Activated CD8-positive, alpha-beta memory T cell treated with anti-CD3 and anti-CD28 coated beads, Interleukin-2, amount 10 ng/mL, durations not matched to agents 7 days and 5 days (primary cell): ENCODE data around the gene ASB18. TPM values are rescaled to one million over a fixed set of nuclear protein-coding genes. Genes with fewer than 3 reads are reported as not detected.

Experiments used
- ATAC-seq: fragments of 150-1000 bp; cut with Tn5 transposase; one replicate; pipeline ENCODE4 v1.10.0; 2021; ENCODE audit warnings: moderate library complexity
- CTCF ChIA-PET: fragments of 350-600 bp; sonication (Branson Sonifier 250); formaldehyde crosslinking; loops from one replicate; lab custom pipeline; 2021; ENCODE audit warnings: antibody characterized with exemption; lab: Charles Lee
- DNase-seq: peaks from one replicate; pipeline ENCODE4 v3.0.0-alpha.2; 2020
- H3K27ac Mint-ChIP-seq: one replicate; pipeline ENCODE4 v1.8.0; 2021; ENCODE audit warnings: mild to moderate bottlenecking, mixed read lengths
- H3K27me3 Mint-ChIP-seq: one replicate; pipeline ENCODE4 v1.8.0; 2021; ENCODE audit warnings: mixed read lengths
- H3K36me3 Mint-ChIP-seq: one replicate; pipeline ENCODE4 v1.8.0; 2021; ENCODE audit warnings: mild to moderate bottlenecking, mixed read lengths
- H3K4me1 Mint-ChIP-seq: one replicate; pipeline ENCODE4 v1.8.0; 2021; ENCODE audit warnings: mixed read lengths
- H3K4me3 Mint-ChIP-seq: one replicate; pipeline ENCODE4 v1.8.0; 2021; ENCODE audit warnings: mild to moderate bottlenecking, moderate library complexity, mixed read lengths
- H3K9me3 Mint-ChIP-seq: one replicate; pipeline ENCODE4 v1.8.0; 2022; ENCODE audit warnings: low read depth, mixed read lengths
- total RNA-seq, 2 experiments: library from RNA; stranded (reverse); gene quantifications; one replicate each; pipeline ENCODE4 v1.2.3, GENCODE V29; 2021

Gene ASB18
- total RNA-seq, 2 experiments from 2014 or later, result not detected

GRCh38 chr2:236169151-236169721, 95.0 kb downstream of the ASB18 start:
- peak overlapping the region; percentile 73 for H3K27ac Mint-ChIP-seq
- no peaks in the 10 kb centered on the region for H3K9me3 Mint-ChIP-seq
- no peaks in the 10 kb centered on the region for H3K4me1 Mint-ChIP-seq
- ATAC-seq (no peak), DNase-seq (no peak)
- peaks cover 5% of the 10 kb centered on the region for H3K36me3 Mint-ChIP-seq
- peak overlapping the region; percentile 22 for H3K4me3 Mint-ChIP-seq
- peaks cover 74% of the 10 kb centered on the region for H3K27me3 Mint-ChIP-seq
- CTCF ChIA-PET, result interaction anchor here (0.6 to 1.1 kb wide), 3 partner anchors 9 to 308 kb away, joined by 3 read pairs; no protein-coding TSS in a partner anchor

GRCh38 chr2:236168110-236169080, 95.8 kb downstream of the ASB18 start, which contains the start of gene GBX2:
GBX2 (minus strand) TSS chr2:236168386; CDS start chr2:236167971, 415 bp downstream.
- peaks cover 5% of the 10 kb centered on the region for H3K36me3 Mint-ChIP-seq
- H3K4me3 Mint-ChIP-seq, result no peak within 1 kb of the TSS
- H3K27ac Mint-ChIP-seq, result peak within 1 kb of the TSS; percentile 73
- CTCF ChIA-PET, result interaction anchor here (0.6 kb wide), 1 partner anchor 309 kb away, joined by 3 read pairs; no protein-coding TSS in a partner anchor
- ATAC-seq (no peak), DNase-seq (no peak)
- peaks cover 66% of the 10 kb centered on the region for H3K27me3 Mint-ChIP-seq
- no peaks in the 10 kb centered on the region for H3K4me1 Mint-ChIP-seq
- no peaks in the 10 kb centered on the region for H3K9me3 Mint-ChIP-seq

- H3K4me3 Mint-ChIP-seq, result no peak overlapping the region
Measured at GRCh38 chr2:236167297-236168109, 96.7 kb downstream of the ASB18 start.

GRCh38 chr2:236166796-236167296, 97.4 kb downstream of the ASB18 start:
- ATAC-seq, result no peak
- CTCF ChIA-PET, result interaction anchor here (1.1 kb wide), 1 partner anchor 14 kb away, joined by 3 read pairs; no protein-coding TSS in a partner anchor
- peaks cover 5% of the 10 kb centered on the region for H3K36me3 Mint-ChIP-seq
- no peaks in the 10 kb centered on the region for H3K9me3 Mint-ChIP-seq
- peak overlapping the region; percentile 49 for H3K27ac Mint-ChIP-seq
- H3K27me3 Mint-ChIP-seq, result peaks cover 67% of the 10 kb centered on the region
- no peaks in the 10 kb centered on the region for H3K4me1 Mint-ChIP-seq
- no peak overlapping the region for H3K4me3 Mint-ChIP-seq
- no peak for DNase-seq

More at GRCh38 chr2:236167297-236168109, 96.7 kb downstream of the ASB18 start:
- DNase-seq (no peak), ATAC-seq (no peak)
- CTCF ChIA-PET, result no interaction called here
- Mint-ChIP-seq H3K4me1 (no peaks in the 10 kb centered on the region), H3K27me3 (peaks cover 68% of the 10 kb centered on the region), H3K36me3 (peaks cover 5% of the 10 kb centered on the region), H3K27ac (no peak overlapping the region), H3K9me3 (no peaks in the 10 kb centered on the region)

- peak overlapping the region; percentile 49 for H3K27ac Mint-ChIP-seq
- no peaks in the 10 kb centered on the region for H3K9me3 Mint-ChIP-seq
- H3K27me3 Mint-ChIP-seq, result peaks cover 68% of the 10 kb centered on the region
- DNase-seq, result no peak
- H3K4me1 Mint-ChIP-seq, result no peaks in the 10 kb centered on the region
- H3K4me3 Mint-ChIP-seq, result no peak overlapping the region
- peaks cover 5% of the 10 kb centered on the region for H3K36me3 Mint-ChIP-seq
- no peak for ATAC-seq
- CTCF ChIA-PET, result interaction anchor here (1.1 kb wide), 1 partner anchor 14 kb away, joined by 3 read pairs; no protein-coding TSS in a partner anchor
Measured at GRCh38 chr2:236165842-236166795, 98.1 kb downstream of the ASB18 start.

- CTCF ChIA-PET, result interaction anchor here (1.1 kb wide), 1 partner anchor 15 kb away, joined by 3 read pairs; no protein-coding TSS in a partner anchor
- H3K4me3 Mint-ChIP-seq, result no peak overlapping the region
- H3K36me3 Mint-ChIP-seq, result peaks cover 5% of the 10 kb centered on the region
- no peak for ATAC-seq
- no peak for DNase-seq
- H3K4me1 Mint-ChIP-seq, result no peaks in the 10 kb centered on the region
- peak overlapping the region; percentile 66 for H3K27ac Mint-ChIP-seq
- peaks cover 67% of the 10 kb centered on the region for H3K27me3 Mint-ChIP-seq
- H3K9me3 Mint-ChIP-seq, result no peaks in the 10 kb centered on the region
Measured at GRCh38 chr2:236164925-236165841, 99.0 kb downstream of the ASB18 start.

- Mint-ChIP-seq H3K27ac (peak overlapping the region; percentile 66), H3K4me1 (no peaks in the 10 kb centered on the region), H3K4me3 (no peak overlapping the region), H3K36me3 (peaks cover 5% of the 10 kb centered on the region), H3K27me3 (peaks cover 62% of the 10 kb centered on the region), H3K9me3 (no peaks in the 10 kb centered on the region)
- ATAC-seq, result no peak
- CTCF ChIA-PET, result no interaction called here
- no peak for DNase-seq
Measured at GRCh38 chr2:236164201-236164924, 99.8 kb downstream of the ASB18 start.

GRCh38 chr2:236163471-236164200, 100.6 kb downstream of the ASB18 start:
- Mint-ChIP-seq H3K4me3 (no peak overlapping the region), H3K27me3 (peaks cover 60% of the 10 kb centered on the region), H3K27ac (no peak overlapping the region), H3K9me3 (no peaks in the 10 kb centered on the region), H3K36me3 (peaks cover 3% of the 10 kb centered on the region), H3K4me1 (no peaks in the 10 kb centered on the region)
- no peak for DNase-seq
- CTCF ChIA-PET, result no interaction called here
- ATAC-seq, result no peak

GRCh38 chr2:236162882-236163470, 101.2 kb downstream of the ASB18 start:
- ATAC-seq, result no peak
- no peaks in the 10 kb centered on the region for H3K9me3 Mint-ChIP-seq
- H3K36me3 Mint-ChIP-seq, result peaks cover 3% of the 10 kb centered on the region
- no peak overlapping the region for H3K27ac Mint-ChIP-seq
- no peaks in the 10 kb centered on the region for H3K4me1 Mint-ChIP-seq
- CTCF ChIA-PET, result interaction anchor here (1.8 kb wide), 1 partner anchor 17 kb away, joined by 6 read pairs; no protein-coding TSS in a partner anchor
- H3K4me3 Mint-ChIP-seq, result no peak overlapping the region
- peaks cover 66% of the 10 kb centered on the region for H3K27me3 Mint-ChIP-seq
- DNase-seq, result no peak
